ENCODE results near the gene PRPF31. TPM values are rescaled to one million over a fixed set of nuclear protein-coding genes. Genes with fewer than 3 reads are reported as not detected.
"Not testable (repeated sequence)": the region's sequence is repeated elsewhere in the genome, so short reads cannot be mapped to it uniquely, and the experiment has no call there.

PRPF31 gene
- total RNA-seq, 1 experiment from 2014 or later = 109 TPM

- TF ChIP-seq CTCF (conservative IDR thresholded peaks at IDR 0.05) (no peak), EZH2 (IDR thresholded peaks at IDR 0.05; ENCODE audit: low read depth) (no peak)
- peaks cover 16% of the 10 kb centered on the region for H3F3A ChIP-seq (ENCODE audit: insufficient read depth, low read depth)
- no peak for DNase-seq
- H3K9me3 ChIP-seq (ENCODE audit: insufficient read depth, low read depth) = no peaks in the 10 kb centered on the region
- no peaks in the 10 kb centered on the region for H3K36me3 ChIP-seq (ENCODE audit: low read depth)
- intact Hi-C loops (cut with micrococcal nuclease; ENCODE audit: unreplicated experiment) = no loop called here
- no peak overlapping the region for H3K4me3 ChIP-seq
- POLR2A ChIA-PET (ENCODE audit: unreplicated experiment) = interaction anchor here (0.6 to 0.7 kb wide), 3 partner anchors 38 to 364 kb away, joined by 3 to 10 read pairs (median 4); partner anchors contain the start of gene LENG9
- CTCF ChIA-PET = no interaction called here
- no peak overlapping the region for H2AFZ ChIP-seq
- no peak overlapping the region for H3K27ac ChIP-seq
- peaks cover 16% of the 10 kb centered on the region for H3K79me2 ChIP-seq (ENCODE audit: low read depth)
- H3K4me1 ChIP-seq (replicated peaks; ENCODE audit: insufficient read depth) = 0 out of 2 replicates have a peak, but pooled peaks cover 7% of the 10 kb centered on the region
- no peaks in the 10 kb centered on the region for H3K9me2 ChIP-seq (ENCODE audit: insufficient read depth)
- H4K20me1 ChIP-seq (ENCODE audit: insufficient read depth) = no peaks in the 10 kb centered on the region
- H3K27me3 ChIP-seq (ENCODE audit: insufficient read depth, low read depth) = peaks cover 23% of the 10 kb centered on the region
- no TSS peak for BruUV-seq (replicated peaks)
- H3K4me2 ChIP-seq = no peak overlapping the region
Observed at GRCh38 chr19:54099190-54099902, 16.2 kb upstream of the PRPF31 start.

GRCh38 chr19:54099903-54100255 is 15.7 kb upstream of the PRPF31 start:
- DNase-seq; H3K4me3 ChIP-seq; H3K4me2 ChIP-seq; H3K9me3 ChIP-seq (ENCODE audit: insufficient read depth, low read depth); H2AFZ ChIP-seq; CTCF ChIA-PET; H3K36me3 ChIP-seq (ENCODE audit: low read depth); BruUV-seq (replicated peaks); H3K4me1 ChIP-seq (replicated peaks; ENCODE audit: insufficient read depth); H4K20me1 ChIP-seq (ENCODE audit: insufficient read depth); H3K9me2 ChIP-seq (ENCODE audit: insufficient read depth); H3K27ac ChIP-seq: not testable (repeated sequence)
- H3K27me3 ChIP-seq (ENCODE audit: insufficient read depth, low read depth) = peaks cover 21% of the 10 kb centered on the region
- POLR2A ChIA-PET (ENCODE audit: unreplicated experiment) = interaction anchor here (0.7 kb wide), 2 partner anchors 37 to 80 kb away, joined by 3 to 4 read pairs; no protein-coding TSS in a partner anchor
- H3F3A ChIP-seq (ENCODE audit: insufficient read depth, low read depth) = peaks cover 20% of the 10 kb centered on the region
- intact Hi-C loops (cut with micrococcal nuclease; ENCODE audit: unreplicated experiment) = loop anchor here (5.0 kb wide), 1 partner anchor 258 kb away; no protein-coding TSS in a partner anchor
- peaks cover 21% of the 10 kb centered on the region for H3K79me2 ChIP-seq (ENCODE audit: low read depth)

- peaks cover 23% of the 10 kb centered on the region for H3K79me2 ChIP-seq (ENCODE audit: low read depth)
- 0 out of 2 replicates have a peak, but pooled peaks cover 7% of the 10 kb centered on the region for H3K4me1 ChIP-seq (replicated peaks; ENCODE audit: insufficient read depth)
- ChIA-PET CTCF (no interaction called here), POLR2A (ENCODE audit: unreplicated experiment) (interaction anchor here (0.6 to 0.7 kb wide), 2 partner anchors 36 to 232 kb away, joined by 3 to 4 read pairs; no protein-coding TSS in a partner anchor)
- H2AFZ ChIP-seq = no peak within 1 kb of the TSS
- H4K20me1 ChIP-seq (ENCODE audit: insufficient read depth) = no peaks in the 10 kb centered on the region
- TF ChIP-seq CTCF (conservative IDR thresholded peaks at IDR 0.05) (no peak), EZH2 (IDR thresholded peaks at IDR 0.05; ENCODE audit: low read depth) (no peak)
- no peak within 1 kb of the TSS for H3K27ac ChIP-seq
- no peak within 1 kb of the TSS for H3K4me3 ChIP-seq
- H3K4me2 ChIP-seq = no peak within 1 kb of the TSS
- no peak for DNase-seq
- H3K27me3 ChIP-seq (ENCODE audit: insufficient read depth, low read depth) = peaks cover 14% of the 10 kb centered on the region
- intact Hi-C loops (cut with micrococcal nuclease; ENCODE audit: unreplicated experiment) = loop anchor here (5.0 kb wide), 1 partner anchor 258 kb away; no protein-coding TSS in a partner anchor
- no peaks in the 10 kb centered on the region for H3K9me2 ChIP-seq (ENCODE audit: insufficient read depth)
- H3F3A ChIP-seq (ENCODE audit: insufficient read depth, low read depth) = peaks cover 25% of the 10 kb centered on the region
- H3K9me3 ChIP-seq (ENCODE audit: insufficient read depth, low read depth) = no peaks in the 10 kb centered on the region
- BruUV-seq (replicated peaks) = no TSS peak
- 0 out of 2 replicates have a peak, but pooled peaks cover 4% of the 10 kb centered on the region for H3K36me3 ChIP-seq (ENCODE audit: low read depth)
Observed at GRCh38 chr19:54100561-54100960, 15.0 kb upstream of the PRPF31 start, which contains the start of gene OSCAR. OSCAR (minus strand) TSS chr19:54100803; CDS start chr19:54100792, 11 bp downstream.
